HepG2 (cell line): ENCODE results near the gene DCTN1. TPM values are rescaled to one million over a fixed set of nuclear protein-coding genes. Genes with fewer than 3 reads are reported as not detected.

ENCODE experiments used
- ATAC-seq: fragments of 200-7000 bp; cut with Tn5 transposase; 3 replicates; pipeline ENCODE4 v1.9.1; 2020; ENCODE audit warnings: mild to moderate bottlenecking, moderate library complexity
- BruUV-seq: library from RNA; stranded (reverse); fragments of 400-500 nt; replicated peaks from 2 replicates; lab custom pipeline; 2021; lab: Mats Ljungman, UMichigan
- CTCF ChIA-PET: fragments of 300-600 bp; formaldehyde crosslinking; extraction: SDS; loops from one replicate; lab custom pipeline; 2021; ENCODE audit warnings: low total read pairs, inconsistent platforms, low intra/inter-chr PET ratio; lab: Yijun Ruan, JAX
- POLR2A ChIA-PET: fragments of 350-600 bp; sonication (Branson Sonifier 250); formaldehyde crosslinking; loops from one replicate; lab custom pipeline; 2020; ENCODE audit warnings: antibody characterized with exemption, inconsistent platforms; lab: Yijun Ruan, JAX
- DNase-seq: peaks from one replicate; pipeline ENCODE4 v3.0.0-alpha.2; 2015; ENCODE audit warnings: low spot score
- FAIRE-seq: peaks from 3 replicates; lab custom pipeline; 2011; peaks lifted over from hg19 to GRCh38; lab: Jason Lieb, UNC
- H2AFZ ChIP-seq: one replicate; pipeline ENCODE4 v1.6.1; 2011; ENCODE audit warnings: low read length, inconsistent platforms
- H3K27ac ChIP-seq: fragments of 300-600 bp; 3 replicates; pipeline ENCODE4 v1.8.0; 2011; ENCODE audit warnings: mixed run types, mild to moderate bottlenecking, mixed read lengths, low read length, inconsistent platforms; ENCODE audit not compliant: insufficient read depth; ENCODE audit errors: extremely low read length
- H3K27me3 ChIP-seq, 2 experiments: fragments of 200-600 bp in 1 of 2; 2 replicates in 1 of 2; 3 replicates in 1 of 2; pipeline versions ENCODE4 v1.6.0 to v1.8.0; 2011; ENCODE audit warnings: low read length in 2 of 2, mild to moderate bottlenecking in 2 of 2, moderate library complexity in 2 of 2, inconsistent platforms in 1 of 2; ENCODE audit not compliant: insufficient read depth in 2 of 2, control insufficient read depth in 1 of 2
- H3K36me3 ChIP-seq, 2 experiments: fragments of 200-600 bp in 1 of 2; replicated peaks in 1 of 2; 2 replicates in 1 of 2; 3 replicates in 1 of 2; pipeline versions ENCODE4 v1.5.1 to v1.8.0; 2011; ENCODE audit warnings: low read length in 2 of 2, inconsistent platforms in 1 of 2; ENCODE audit not compliant: insufficient read depth in 2 of 2, control insufficient read depth in 1 of 2
- H3K4me1 ChIP-seq: 2 replicates; pipeline ENCODE4 v1.5.1; 2012; ENCODE audit warnings: low read length, inconsistent platforms; ENCODE audit not compliant: insufficient read depth
- H3K4me2 ChIP-seq: 2 replicates; pipeline ENCODE4 v1.6.0; 2011; ENCODE audit warnings: low read depth, low read length, inconsistent platforms
- H3K4me3 ChIP-seq, 3 experiments: fragments of 200-600 bp in 1 of 3; sonication (generic), shearing (Covaris generic) in 1 of 3; replicated peaks in 1 of 3; 2 replicates each; pipeline ENCODE4 v1.5.1; 2011 to 2016; ENCODE audit warnings: low read length in 3 of 3, inconsistent platforms in 2 of 3, low read depth in 2 of 3, mild to moderate bottlenecking in 2 of 3, control low read depth in 1 of 3, mixed read lengths in 1 of 3; ENCODE audit not compliant: insufficient read depth in 1 of 3
- H3K79me2 ChIP-seq: one replicate; pipeline ENCODE4 v1.6.1; 2011; ENCODE audit warnings: low read length, inconsistent platforms; ENCODE audit not compliant: insufficient read depth
- H3K9ac ChIP-seq: 2 replicates; pipeline ENCODE4 v1.6.0; 2011; ENCODE audit warnings: mild to moderate bottlenecking, low read depth, low read length, inconsistent platforms; ENCODE audit not compliant: insufficient read depth
- H3K9me3 ChIP-seq: 2 replicates; pipeline ENCODE4 v1.5.1; 2012; ENCODE audit warnings: mild to moderate bottlenecking, low read length
- H4K20me1 ChIP-seq: 2 replicates; pipeline ENCODE4 v1.6.0; 2011; ENCODE audit warnings: inconsistent platforms, mild to moderate bottlenecking, low read length, moderate library complexity; ENCODE audit not compliant: insufficient read depth
- CBX5 ChIP-seq: sonication (generic); formaldehyde crosslinking; IDR thresholded peaks from 2 replicates; pipeline ENCODE4 v1.4.0; 2020; ENCODE audit warnings: missing genetic modification reagents, borderline replicate concordance
- ERF ChIP-seq: IDR thresholded peaks from 2 replicates; pipeline ENCODE4 v1.6.1; 2018; ENCODE audit warnings: missing biosample characterization, missing genetic modification reagents
- FLYWCH1 ChIP-seq: sonication (generic); formaldehyde crosslinking; IDR thresholded peaks from 2 replicates; pipeline ENCODE4 v1.8.1; 2023; ENCODE audit warnings: mild to moderate bottlenecking, missing genetic modification reagents
- RBM22 ChIP-seq: fragments of 200-400 bp; formaldehyde crosslinking; optimal IDR thresholded peaks from 2 replicates; pipeline ENCODE3; 2017; ENCODE audit warnings: mild to moderate bottlenecking, low read length, moderate library complexity
- SP5 ChIP-seq: IDR thresholded peaks from 2 replicates; pipeline ENCODE4 v1.6.1; 2016; ENCODE audit warnings: low read depth, borderline replicate concordance
- ZMYM3 ChIP-seq: sonication (generic); formaldehyde crosslinking; IDR thresholded peaks from 2 replicates; pipeline ENCODE4 v1.5.1; 2020; ENCODE audit warnings: mild to moderate bottlenecking, missing genetic modification reagents
- ZNF24 ChIP-seq: fragments of 450-650 bp; IDR thresholded peaks from 2 replicates; pipeline ENCODE4 v1.6.1; 2017; ENCODE audit warnings: antibody characterized with exemption, mild to moderate bottlenecking
- ZNF317 ChIP-seq: sonication (generic); formaldehyde crosslinking; IDR thresholded peaks from 2 replicates; pipeline ENCODE4 v1.5.0; 2020; ENCODE audit warnings: mild to moderate bottlenecking, missing genetic modification reagents
- ZNF552 ChIP-seq: sonication (generic); formaldehyde crosslinking; IDR thresholded peaks from 2 replicates; pipeline ENCODE4 v1.9.0; 2022; ENCODE audit warnings: missing genetic modification reagents, mild to moderate bottlenecking, borderline replicate concordance
- WGBS: methylation state at CpG from one replicate; pipeline ENCODE4 v1.1.6; 2017; ENCODE audit warnings: low lambda C conversion rate; 5-methylcytosine and 5-hydroxymethylcytosine counted together
- in situ Hi-C: cut with HindIII; loops from 2 replicates; pipeline ENCODE4 v1.10.0; 2017; ENCODE audit warnings: low pct_unique_long_range_greater_than_20kb; ENCODE audit not compliant: extremely low pct_ligation_motif_present
- intact Hi-C: fragments of 100-400 bp; cut with micrococcal nuclease; formaldehyde crosslinking; loops from one replicate; pipeline ENCODE4 v1.10.0; 2022; ENCODE audit not compliant: unreplicated experiment
- polyA plus RNA-seq, 8 experiments: library from polyadenylated mRNA; depleted of rRNA in 3 of 8; stranded (reverse) in 7 of 8; unstranded in 1 of 8; fragments of >200 nt; fragmentation: Illumina TruSeq in 4 of 8; extraction: Trizol in 4 of 8; gene quantifications; 2 replicates each; pipeline versions ENCODE4 v1.2.1 to v1.2.3, GENCODE V29; 2011 to 2016; ENCODE audit warnings: low read depth in 4 of 8, missing spikeins in 1 of 8, mixed read lengths in 1 of 8; ENCODE audit not compliant: insufficient read depth in 1 of 8
- total RNA-seq, 5 experiments: library from RNA; depleted of rRNA; stranded (reverse); fragments of >200 nt; fragmentation: Illumina TruSeq; extraction: Trizol; gene quantifications; 2 replicates each; pipeline ENCODE4 v1.2.3, GENCODE V29; 2016; ENCODE audit warnings: low read depth in 1 of 5
- TF ChIP-seq, protein P1 (sequence below), 2 experiments: fragments of 450-650 bp in 1 of 2; sonication (generic) in 1 of 2; formaldehyde crosslinking in 1 of 2; IDR thresholded peaks; 2 replicates each; pipeline versions ENCODE4 v1.6.1 to v1.8.0; 2016 to 2022; ENCODE audit warnings: antibody characterized with exemption in 1 of 2, mild to moderate bottlenecking in 1 of 2, missing genetic modification reagents in 1 of 2
- TF ChIP-seq, protein P2 (sequence below): sonication (generic); formaldehyde crosslinking; IDR thresholded peaks from 2 replicates; pipeline ENCODE4 v1.5.0; 2020; ENCODE audit warnings: mild to moderate bottlenecking, missing genetic modification reagents

The DCTN1 gene
- total and polyA plus RNA-seq, 2 of the 13 experiments (the other 11 are each of a cell fraction or from before 2014, with no cell fraction given), result 73.2 to 122 TPM

DNA sequence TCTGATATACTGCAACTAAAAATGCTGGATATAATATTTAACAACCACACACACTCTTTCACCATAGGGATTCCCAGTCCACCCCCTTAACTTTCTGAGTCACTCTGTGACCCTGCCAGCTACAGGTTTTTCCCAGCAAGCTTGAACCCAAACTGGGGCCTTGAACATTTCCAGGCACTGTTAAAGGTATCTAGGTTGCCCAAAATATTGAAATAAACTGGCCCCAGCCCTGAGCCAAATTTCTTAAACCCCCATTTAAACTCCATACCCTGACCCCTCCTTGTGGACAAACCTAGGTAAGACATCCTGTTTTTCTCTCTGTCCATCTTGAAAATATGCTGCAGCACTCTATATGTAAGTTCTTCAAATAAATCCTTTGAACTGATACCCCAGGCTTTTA lies 19.7 kb upstream of the DCTN1 start (continued):
- TF ChIP-seq, protein P1, sequence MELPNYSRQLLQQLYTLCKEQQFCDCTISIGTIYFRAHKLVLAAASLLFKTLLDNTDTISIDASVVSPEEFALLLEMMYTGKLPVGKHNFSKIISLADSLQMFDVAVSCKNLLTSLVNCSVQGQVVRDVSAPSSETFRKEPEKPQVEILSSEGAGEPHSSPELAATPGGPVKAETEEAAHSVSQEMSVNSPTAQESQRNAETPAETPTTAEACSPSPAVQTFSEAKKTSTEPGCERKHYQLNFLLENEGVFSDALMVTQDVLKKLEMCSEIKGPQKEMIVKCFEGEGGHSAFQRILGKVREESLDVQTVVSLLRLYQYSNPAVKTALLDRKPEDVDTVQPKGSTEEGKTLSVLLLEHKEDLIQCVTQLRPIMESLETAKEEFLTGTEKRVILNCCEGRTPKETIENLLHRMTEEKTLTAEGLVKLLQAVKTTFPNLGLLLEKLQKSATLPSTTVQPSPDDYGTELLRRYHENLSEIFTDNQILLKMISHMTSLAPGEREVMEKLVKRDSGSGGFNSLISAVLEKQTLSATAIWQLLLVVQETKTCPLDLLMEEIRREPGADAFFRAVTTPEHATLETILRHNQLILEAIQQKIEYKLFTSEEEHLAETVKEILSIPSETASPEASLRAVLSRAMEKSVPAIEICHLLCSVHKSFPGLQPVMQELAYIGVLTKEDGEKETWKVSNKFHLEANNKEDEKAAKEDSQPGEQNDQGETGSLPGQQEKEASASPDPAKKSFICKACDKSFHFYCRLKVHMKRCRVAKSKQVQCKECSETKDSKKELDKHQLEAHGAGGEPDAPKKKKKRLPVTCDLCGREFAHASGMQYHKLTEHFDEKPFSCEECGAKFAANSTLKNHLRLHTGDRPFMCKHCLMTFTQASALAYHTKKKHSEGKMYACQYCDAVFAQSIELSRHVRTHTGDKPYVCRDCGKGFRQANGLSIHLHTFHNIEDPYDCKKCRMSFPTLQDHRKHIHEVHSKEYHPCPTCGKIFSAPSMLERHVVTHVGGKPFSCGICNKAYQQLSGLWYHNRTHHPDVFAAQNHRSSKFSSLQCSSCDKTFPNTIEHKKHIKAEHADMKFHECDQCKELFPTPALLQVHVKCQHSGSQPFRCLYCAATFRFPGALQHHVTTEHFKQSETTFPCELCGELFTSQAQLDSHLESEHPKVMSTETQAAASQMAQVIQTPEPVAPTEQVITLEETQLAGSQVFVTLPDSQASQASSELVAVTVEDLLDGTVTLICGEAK (IDR thresholded peaks at IDR 0.05), result no peak
- TF ChIP-seq, protein P1 (CRISPR knock-in tag; IDR thresholded peaks at IDR 0.05), result no peak
- TF ChIP-seq SP5 (CRISPR knock-in tag), result no peak
- no peak for TF ChIP-seq FLYWCH1 (CRISPR knock-in tag)
- TF ChIP-seq, all 625 proteins: peak for 4

DNA sequence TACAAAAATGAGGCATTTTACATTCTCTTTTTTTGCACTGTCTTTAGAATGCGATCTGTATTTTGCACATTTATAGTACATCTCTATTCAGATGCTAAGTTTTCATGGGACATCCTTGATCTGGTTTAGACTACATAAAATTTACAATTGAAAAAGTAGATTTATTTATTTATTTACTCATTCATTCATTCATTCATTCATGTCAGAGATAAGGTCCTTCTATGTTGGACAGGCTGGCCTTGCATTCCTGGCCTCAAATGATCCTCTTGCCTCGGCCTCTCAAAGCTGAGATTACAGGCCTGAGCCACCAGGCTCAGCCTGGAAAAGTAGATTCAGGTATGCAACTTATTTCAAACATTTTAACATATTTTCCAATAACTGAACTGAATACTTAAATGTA lies 16.0 kb upstream of the DCTN1 start:
- in situ Hi-C loops (no loop called here), intact Hi-C loops (no loop called here)
- no peak for DNase-seq
- Histone ChIP-seq H3K4me3 (no peak overlapping the region), H3K9ac (no peak overlapping the region), H4K20me1 (no peaks in the 10 kb centered on the region), H3K27me3 (peaks cover 0 to 3% of the 10 kb centered on the region in 2 experiments; a peak in 2 of 5 replicates), H2AFZ (no peak overlapping the region), H3K79me2 (peaks cover 3% of the 10 kb centered on the region), H3K4me2 (no peak overlapping the region), H3K27ac (no peak overlapping the region), H3K36me3 (no peaks in the 10 kb centered on the region), H3K9me3 (no peaks in the 10 kb centered on the region), H3K4me1 (peaks cover 18% of the 10 kb centered on the region)
- ChIA-PET CTCF (no interaction called here), POLR2A (no interaction called here)
- no TSS peak for BruUV-seq
- WGBS, result 43% methylated on average over 2 of the region's 2 CpGs
- no peak for FAIRE-seq
- TF ChIP-seq ZNF24, result peak; percentile 74
- TF ChIP-seq, protein P2, sequence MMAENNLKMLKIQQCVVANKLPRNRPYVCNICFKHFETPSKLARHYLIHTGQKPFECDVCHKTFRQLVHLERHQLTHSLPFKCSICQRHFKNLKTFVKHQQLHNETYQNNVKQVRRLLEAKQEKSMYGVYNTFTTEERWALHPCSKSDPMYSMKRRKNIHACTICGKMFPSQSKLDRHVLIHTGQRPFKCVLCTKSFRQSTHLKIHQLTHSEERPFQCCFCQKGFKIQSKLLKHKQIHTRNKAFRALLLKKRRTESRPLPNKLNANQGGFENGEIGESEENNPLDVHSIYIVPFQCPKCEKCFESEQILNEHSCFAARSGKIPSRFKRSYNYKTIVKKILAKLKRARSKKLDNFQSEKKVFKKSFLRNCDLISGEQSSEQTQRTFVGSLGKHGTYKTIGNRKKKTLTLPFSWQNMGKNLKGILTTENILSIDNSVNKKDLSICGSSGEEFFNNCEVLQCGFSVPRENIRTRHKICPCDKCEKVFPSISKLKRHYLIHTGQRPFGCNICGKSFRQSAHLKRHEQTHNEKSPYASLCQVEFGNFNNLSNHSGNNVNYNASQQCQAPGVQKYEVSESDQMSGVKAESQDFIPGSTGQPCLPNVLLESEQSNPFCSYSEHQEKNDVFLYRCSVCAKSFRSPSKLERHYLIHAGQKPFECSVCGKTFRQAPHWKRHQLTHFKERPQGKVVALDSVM (CRISPR knock-in tag), result peak; percentile 42; the same call in 1 of the 2 replicates
- no peak for TF ChIP-seq CBX5 (CRISPR knock-in tag)
- no peak for TF ChIP-seq ZMYM3 (CRISPR knock-in tag)
- no peak for TF ChIP-seq ERF (CRISPR knock-in tag)
- no peak for TF ChIP-seq ZNF317
- TF ChIP-seq RBM22, result no peak
- no peak for TF ChIP-seq ZNF552
- no peak for ATAC-seq
